GM21717 (cell line): ENCODE measurements around the gene PGA4.
"Not testable (repeated sequence)": the region's sequence is repeated elsewhere in the genome, so short reads cannot be mapped to it uniquely, and the experiment has no call there.

Source experiments
- ATAC-seq: cut with Tn5 transposase; IDR thresholded peaks from one replicate; pipeline ENCODE4 v1.9.1; 2021; ENCODE audit warnings: mild to moderate bottlenecking, moderate library complexity; ENCODE audit not compliant: unreplicated experiment

The PGA4 gene

GRCh38 chr11:61203873-61204272, 18.3 kb upstream of the PGA4 start:
- ATAC-seq, result not testable (repeated sequence)

- not testable (repeated sequence) for ATAC-seq
These were observed 17.6 kb upstream of the PGA4 start for GRCh38 chr11:61204502-61205059.

DNA sequence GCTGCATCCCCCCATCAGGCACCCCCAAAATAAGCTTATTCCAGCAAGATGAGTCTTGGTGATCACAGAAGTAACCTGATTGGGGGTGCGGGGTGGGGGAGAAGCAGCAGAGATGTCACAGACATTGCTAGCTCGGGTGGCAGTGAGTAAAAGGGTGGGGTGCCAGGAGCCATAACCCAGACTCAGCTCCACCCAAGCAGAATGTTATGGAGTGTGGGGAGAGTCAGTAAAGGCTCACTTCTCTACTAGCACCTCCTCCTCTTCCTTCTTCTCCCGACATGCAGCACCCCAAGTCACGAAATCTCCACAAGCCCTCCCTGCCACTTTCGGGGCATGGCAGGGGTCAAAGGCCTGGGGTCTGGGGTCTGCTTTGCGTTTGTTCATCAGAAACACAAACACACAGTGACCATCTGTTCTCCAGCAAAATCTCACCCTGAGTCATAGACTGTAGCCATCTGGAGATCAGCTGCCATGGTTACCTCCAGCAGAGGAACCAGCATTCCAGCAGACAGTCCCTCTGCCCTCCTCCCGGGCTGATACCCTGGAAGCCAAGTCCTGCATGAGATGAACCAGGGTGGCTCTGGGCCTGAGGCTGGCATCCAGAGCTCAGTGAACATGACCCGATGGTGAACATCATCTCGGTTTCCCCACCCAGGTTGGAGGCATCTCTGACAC, 14.4 kb upstream of the PGA4 start:
- not testable (repeated sequence) for ATAC-seq

DNA sequence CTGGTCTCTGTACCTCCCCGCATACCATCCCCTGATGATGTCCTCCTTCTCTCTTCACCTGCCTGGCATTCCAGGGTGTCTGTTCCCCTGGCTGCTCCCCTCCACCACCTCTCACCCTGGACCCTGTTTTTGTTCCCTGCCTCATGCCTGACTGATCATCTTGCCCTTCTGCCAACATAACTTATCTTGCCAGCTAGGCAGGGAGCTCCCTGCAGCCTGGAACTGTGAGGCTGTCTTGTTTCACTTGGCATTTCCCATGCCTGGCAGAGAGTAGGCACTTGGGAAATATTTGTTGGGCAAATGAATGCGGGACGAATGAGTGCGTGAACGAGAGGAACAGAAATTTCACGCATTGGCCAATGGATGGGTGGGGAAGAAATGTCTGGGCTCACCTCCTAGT, 11.5 kb upstream of the PGA4 start:
- ATAC-seq, result not testable (repeated sequence)

DNA sequence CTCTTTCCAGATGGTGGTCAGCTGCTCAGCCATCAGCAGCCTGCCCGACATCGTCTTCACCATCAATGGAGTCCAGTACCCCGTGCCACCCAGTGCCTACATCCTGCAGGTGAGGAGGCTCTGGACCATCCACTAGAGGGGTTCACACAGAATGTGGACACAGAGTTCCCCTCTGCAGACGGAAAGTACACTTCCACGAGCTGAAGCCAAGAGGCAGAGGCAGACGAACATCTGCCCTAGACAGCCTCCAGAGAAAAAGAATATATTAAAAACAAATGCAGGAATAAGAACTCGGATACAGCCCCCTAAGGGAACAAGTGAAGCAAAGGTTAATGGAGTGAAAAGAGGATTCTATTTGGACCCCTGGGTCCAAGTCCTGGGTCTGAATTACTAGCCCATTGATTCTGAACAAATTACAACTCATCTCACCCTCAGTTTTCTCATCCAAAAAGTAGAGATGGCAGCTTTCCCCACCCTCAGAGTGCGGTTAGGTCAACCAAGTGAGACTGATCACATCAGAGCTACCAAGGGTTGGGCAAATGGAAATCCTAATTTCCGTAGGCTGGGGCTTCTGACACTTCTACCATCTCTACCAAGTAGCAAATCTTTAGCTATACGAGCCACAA, 10.7 kb upstream of the PGA4 start:
- not testable (repeated sequence) for ATAC-seq

DNA sequence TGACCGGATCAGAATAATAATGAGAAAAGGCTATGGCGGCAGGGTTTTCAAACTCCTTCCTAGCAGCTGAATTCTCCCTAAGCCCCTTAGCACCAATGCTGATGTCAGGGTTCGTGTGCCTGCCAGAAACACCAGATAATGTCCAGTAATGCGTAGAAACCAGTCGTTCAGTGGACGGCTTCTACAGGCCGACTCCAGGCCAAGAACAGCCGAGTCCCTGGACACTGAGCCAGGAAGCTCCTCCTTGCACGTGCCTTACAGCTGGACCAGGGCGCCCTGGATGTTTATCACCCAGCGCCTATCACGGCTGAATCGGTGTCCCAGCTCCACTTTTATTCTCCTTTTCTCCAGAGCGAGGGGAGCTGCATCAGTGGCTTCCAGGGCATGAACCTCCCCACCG, 9.9 kb upstream of the PGA4 start:
- not testable (repeated sequence) for ATAC-seq

DNA sequence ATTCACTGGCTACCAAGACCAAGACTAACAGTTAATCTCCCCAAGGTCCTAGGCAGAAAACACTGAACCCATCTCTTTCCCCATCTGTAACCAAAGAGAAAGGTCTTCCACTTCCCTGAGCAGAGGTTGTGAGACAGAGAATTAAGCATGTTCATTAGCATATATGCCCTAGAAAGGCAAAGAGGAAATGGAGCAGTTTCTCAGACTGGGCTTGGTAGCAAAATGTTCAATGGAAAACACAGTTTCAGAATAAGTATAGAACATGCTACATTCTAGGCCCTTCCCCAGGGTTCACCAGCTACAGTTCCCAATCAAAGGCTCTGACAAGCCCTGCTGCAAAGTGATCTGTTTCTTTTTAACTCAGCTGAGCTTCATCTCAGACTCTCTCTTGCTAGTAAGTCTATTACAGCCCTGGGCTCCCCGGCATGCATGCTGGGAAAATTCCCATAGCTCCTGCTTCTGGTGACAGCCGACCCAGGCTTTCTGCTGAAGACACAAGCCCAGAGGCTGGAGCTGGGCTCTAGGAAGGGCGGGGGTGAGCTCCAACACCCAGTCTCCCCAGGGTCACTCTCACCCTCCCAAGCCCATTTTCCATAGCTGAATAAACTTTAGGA, 8.3 kb upstream of the PGA4 start:
- not testable (repeated sequence) for ATAC-seq

GRCh38 chr11:61218306-61218705, 3.8 kb upstream of the PGA4 start:
- ATAC-seq, result not testable (repeated sequence)

- ATAC-seq, result not testable (repeated sequence)
These were observed 3.1 kb upstream of the PGA4 start for GRCh38 chr11:61219016-61219415.

GRCh38 chr11:61222692-61223091, 545 bp downstream of the PGA4 start:
- ATAC-seq, result not testable (repeated sequence)

DNA sequence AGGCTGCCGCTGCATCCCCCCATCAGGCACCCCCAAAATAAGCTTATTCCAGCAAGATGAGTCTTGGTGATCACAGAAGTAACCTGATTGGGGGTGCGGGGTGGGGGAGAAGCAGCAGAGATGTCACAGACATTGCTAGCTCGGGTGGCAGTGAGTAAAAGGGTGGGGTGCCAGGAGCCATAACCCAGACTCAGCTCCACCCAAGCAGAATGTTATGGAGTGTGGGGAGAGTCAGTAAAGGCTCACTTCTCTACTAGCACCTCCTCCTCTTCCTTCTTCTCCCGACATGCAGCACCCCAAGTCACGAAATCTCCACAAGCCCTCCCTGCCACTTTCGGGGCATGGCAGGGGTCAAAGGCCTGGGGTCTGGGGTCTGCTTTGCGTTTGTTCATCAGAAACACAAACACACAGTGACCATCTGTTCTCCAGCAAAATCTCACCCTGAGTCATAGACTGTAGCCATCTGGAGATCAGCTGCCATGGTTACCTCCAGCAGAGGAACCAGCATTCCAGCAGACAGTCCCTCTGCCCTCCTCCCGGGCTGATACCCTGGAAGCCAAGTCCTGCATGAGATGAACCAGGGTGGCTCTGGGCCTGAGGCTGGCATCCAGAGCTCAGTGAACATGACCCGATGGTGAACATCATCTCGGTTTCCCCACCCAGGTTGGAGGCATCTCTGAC, 4.5 kb downstream of the PGA4 start:
- not testable (repeated sequence) for ATAC-seq

- not testable (repeated sequence) for ATAC-seq
These were observed 7.3 kb downstream of the PGA4 start for GRCh38 chr11:61229458-61229857.

DNA sequence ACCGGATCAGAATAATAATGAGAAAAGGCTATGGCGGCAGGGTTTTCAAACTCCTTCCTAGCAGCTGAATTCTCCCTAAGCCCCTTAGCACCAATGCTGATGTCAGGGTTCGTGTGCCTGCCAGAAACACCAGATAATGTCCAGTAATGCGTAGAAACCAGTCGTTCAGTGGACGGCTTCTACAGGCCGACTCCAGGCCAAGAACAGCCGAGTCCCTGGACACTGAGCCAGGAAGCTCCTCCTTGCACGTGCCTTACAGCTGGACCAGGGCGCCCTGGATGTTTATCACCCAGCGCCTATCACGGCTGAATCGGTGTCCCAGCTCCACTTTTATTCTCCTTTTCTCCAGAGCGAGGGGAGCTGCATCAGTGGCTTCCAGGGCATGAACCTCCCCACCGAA, 8.9 kb downstream of the PGA4 start:
- ATAC-seq, result not testable (repeated sequence)

DNA sequence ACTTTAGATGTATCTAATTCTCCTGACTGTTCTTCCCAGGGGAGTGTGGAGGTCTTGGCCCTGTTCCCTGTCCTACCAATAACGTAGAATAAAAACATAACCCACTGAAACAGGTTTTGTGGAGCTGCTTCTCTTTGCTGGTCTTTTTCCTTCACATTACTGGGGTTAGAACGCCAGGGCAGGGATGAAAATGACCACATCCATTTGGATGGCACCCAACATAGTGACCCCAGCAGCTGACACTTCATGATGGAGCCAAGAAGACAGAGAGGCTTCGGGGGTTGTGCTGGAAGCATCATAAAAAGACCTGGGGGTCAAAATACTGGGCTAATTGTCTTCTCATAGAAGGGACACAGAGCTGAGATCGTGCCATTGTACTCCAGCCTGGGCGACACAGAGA, 9.4 kb downstream of the PGA4 start:
- not testable (repeated sequence) for ATAC-seq

DNA sequence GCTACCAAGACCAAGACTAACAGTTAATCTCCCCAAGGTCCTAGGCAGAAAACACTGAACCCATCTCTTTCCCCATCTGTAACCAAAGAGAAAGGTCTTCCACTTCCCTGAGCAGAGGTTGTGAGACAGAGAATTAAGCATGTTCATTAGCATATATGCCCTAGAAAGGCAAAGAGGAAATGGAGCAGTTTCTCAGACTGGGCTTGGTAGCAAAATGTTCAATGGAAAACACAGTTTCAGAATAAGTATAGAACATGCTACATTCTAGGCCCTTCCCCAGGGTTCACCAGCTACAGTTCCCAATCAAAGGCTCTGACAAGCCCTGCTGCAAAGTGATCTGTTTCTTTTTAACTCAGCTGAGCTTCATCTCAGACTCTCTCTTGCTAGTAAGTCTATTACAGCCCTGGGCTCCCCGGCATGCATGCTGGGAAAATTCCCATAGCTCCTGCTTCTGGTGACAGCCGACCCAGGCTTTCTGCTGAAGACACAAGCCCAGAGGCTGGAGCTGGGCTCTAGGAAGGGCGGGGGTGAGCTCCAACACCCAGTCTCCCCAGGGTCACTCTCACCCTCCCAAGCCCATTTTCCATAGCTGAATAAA, 10.5 kb downstream of the PGA4 start:
- ATAC-seq, result not testable (repeated sequence)

DNA sequence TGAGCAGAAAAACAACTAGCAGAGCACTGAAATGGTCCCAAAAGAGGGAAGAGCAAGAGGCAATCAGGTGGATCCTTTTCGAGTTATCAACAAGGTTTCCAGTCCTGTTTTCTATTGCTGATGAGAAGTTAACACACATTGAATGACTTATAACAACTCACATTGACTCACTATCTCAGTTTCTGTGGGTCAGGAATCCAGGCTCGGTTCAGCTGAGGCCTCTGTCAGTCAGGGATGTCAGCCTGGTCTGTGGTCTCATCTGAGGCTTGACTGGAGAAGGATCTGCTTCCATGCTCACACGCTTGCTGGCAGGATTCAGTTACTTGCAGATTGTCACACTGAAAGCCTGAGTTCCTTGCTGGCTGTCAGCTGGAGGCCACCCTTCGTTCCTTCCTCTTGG, 15.0 kb downstream of the PGA4 start:
- ATAC-seq, result not testable (repeated sequence)

- ATAC-seq, result not testable (repeated sequence)
These were observed 18.1 kb downstream of the PGA4 start for GRCh38 chr11:61240288-61240687.

GRCh38 chr11:61240875-61241274, 18.7 kb downstream of the PGA4 start, which contains the start of gene PGA5:
TSS of gene PGA5 (plus strand) at chr11:61241175. CDS start at chr11:61241227, 52 bp downstream.
- ATAC-seq, result not testable (repeated sequence)

- not testable (repeated sequence) for ATAC-seq
These were observed 19.4 kb downstream of the PGA4 start for GRCh38 chr11:61241526-61241925.

- ATAC-seq, result not testable (repeated sequence)
These were observed 23.3 kb downstream of the PGA4 start for GRCh38 chr11:61245284-61245964.
